ENCODE data around the gene ARID3A. TPM values are rescaled to one million over a fixed set of nuclear protein-coding genes. Genes with fewer than 3 reads are reported as not detected.

ARID3A gene
- polyA plus RNA-seq, 3 donors = 19.9 to 37.0 (median 28.3) TPM

- no peak for DNase-seq (ENCODE audit: extremely low read depth in 1 of 11, low read depth in 9 of 11, low spot score in 4 of 11)
Observed at GRCh38 chr19:991174-991931, 65.5 kb downstream of the ARID3A start.

GRCh38 chr19:991932-992669, 66.3 kb downstream of the ARID3A start:
- DNase-seq (ENCODE audit: extremely low read depth in 1 of 11, low read depth in 9 of 11, low spot score in 4 of 11) = no peak

GRCh38 chr19:992670-993055, 66.8 kb downstream of the ARID3A start:
- no peak for DNase-seq (ENCODE audit: extremely low read depth in 1 of 11, low read depth in 9 of 11, low spot score in 4 of 11)

- no peak for DNase-seq (ENCODE audit: extremely low read depth in 1 of 11, low read depth in 9 of 11, low spot score in 4 of 11)
Observed at GRCh38 chr19:993361-993830, 67.6 kb downstream of the ARID3A start.

GRCh38 chr19:993831-994393, 68.1 kb downstream of the ARID3A start:
- no peak for DNase-seq (ENCODE audit: extremely low read depth in 1 of 11, low read depth in 9 of 11, low spot score in 4 of 11)

GRCh38 chr19:994516-994915, 68.7 kb downstream of the ARID3A start:
- DNase-seq (ENCODE audit: extremely low read depth in 1 of 11, low read depth in 9 of 11, low spot score in 4 of 11) = no peak

GRCh38 chr19:995051-995827, 69.4 kb downstream of the ARID3A start:
- DNase-seq (ENCODE audit: extremely low read depth in 1 of 11, low read depth in 9 of 11, low spot score in 4 of 11) = no peak

GRCh38 chr19:996051-996838, 70.4 kb downstream of the ARID3A start:
- DNase-seq (ENCODE audit: extremely low read depth in 1 of 11, low read depth in 9 of 11, low spot score in 4 of 11) = no peak

GRCh38 chr19:998064-998463, 72.2 kb downstream of the ARID3A start:
- DNase-seq (ENCODE audit: extremely low read depth in 1 of 11, low read depth in 9 of 11, low spot score in 4 of 11) = no peak

GRCh38 chr19:999379-999719, 73.5 kb downstream of the ARID3A start:
- DNase-seq (ENCODE audit: extremely low read depth in 1 of 11, low read depth in 9 of 11, low spot score in 4 of 11) = no peak

- no peak for DNase-seq (ENCODE audit: extremely low read depth in 1 of 11, low read depth in 9 of 11, low spot score in 4 of 11)
Observed at GRCh38 chr19:1000095-1000494, 74.3 kb downstream of the ARID3A start, which contains the start of gene GRIN3B. Gene GRIN3B, plus strand, starts transcription at chr19:1000419. Its CDS starts 19 bp downstream, at chr19:1000438.

GRCh38 chr19:1000591-1001537, 75.0 kb downstream of the ARID3A start:
- DNase-seq (ENCODE audit: extremely low read depth in 1 of 11, low read depth in 9 of 11, low spot score in 4 of 11) = no peak

- no peak for DNase-seq (ENCODE audit: extremely low read depth in 1 of 11, low read depth in 9 of 11, low spot score in 4 of 11)
Observed at GRCh38 chr19:1001538-1002166, 75.8 kb downstream of the ARID3A start.

- no peak for DNase-seq (ENCODE audit: extremely low read depth in 1 of 11, low read depth in 9 of 11, low spot score in 4 of 11)
Observed at GRCh38 chr19:1002600-1002999, 76.8 kb downstream of the ARID3A start.

GRCh38 chr19:1003283-1003682, 77.4 kb downstream of the ARID3A start:
- no peak for DNase-seq (ENCODE audit: extremely low read depth in 1 of 11, low read depth in 9 of 11, low spot score in 4 of 11)

- no peak for DNase-seq (ENCODE audit: extremely low read depth in 1 of 11, low read depth in 9 of 11, low spot score in 4 of 11)
Observed at GRCh38 chr19:1004204-1004802, 78.5 kb downstream of the ARID3A start.
